ENCODE measurements around the gene PER1. TPM values are rescaled to one million over a fixed set of nuclear protein-coding genes. Genes with fewer than 3 reads are reported as not detected.

PER1 gene
- total RNA-seq, 2 experiments from 2014 or later = 15.4 to 48.0 TPM

DNA sequence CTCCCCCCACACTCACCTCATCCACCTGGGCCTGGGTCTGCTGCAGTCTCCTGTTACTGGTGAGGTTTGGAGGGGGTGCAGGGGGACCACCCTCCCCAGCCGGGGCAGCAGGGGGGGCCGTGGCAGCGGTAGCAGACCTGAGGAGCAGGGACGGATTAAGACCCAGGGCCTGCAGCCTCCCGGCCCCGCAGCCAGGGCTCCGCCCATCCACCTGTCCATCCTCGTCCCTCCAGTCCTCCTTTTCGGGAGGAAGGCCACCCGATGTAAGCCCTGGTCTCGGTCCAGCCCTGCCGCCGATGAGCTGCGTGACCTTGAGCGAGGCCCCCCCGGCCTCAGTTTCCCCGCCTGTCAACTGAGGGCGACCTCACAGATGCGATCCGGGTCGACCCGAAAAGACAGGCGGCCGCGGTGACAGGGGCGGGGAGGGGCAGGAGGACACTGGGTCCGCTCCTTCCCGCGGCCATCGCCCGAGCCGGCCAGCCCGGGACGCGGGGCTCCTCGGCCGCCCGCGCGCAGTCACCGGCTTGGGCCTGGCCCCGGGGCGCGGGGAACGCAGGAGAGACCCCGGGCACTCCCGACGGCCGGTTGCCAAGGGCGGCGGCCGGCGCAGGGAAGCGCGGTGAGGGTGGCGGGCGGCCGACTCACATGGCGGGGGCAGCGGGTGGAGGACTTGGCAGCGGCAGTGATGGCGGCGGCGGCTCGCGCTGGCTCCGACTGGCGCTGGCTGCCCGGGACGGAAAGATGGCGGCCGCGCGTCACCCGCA lies 10.2 kb upstream of the PER1 start, which contains the start of gene VAMP2:
Gene VAMP2 (minus strand): TSS at position 716 of the 764 bp plus-strand sequence. CDS start 69 bp downstream, at position 647.
- Histone ChIP-seq H3K4me3 (ENCODE audit: low read depth, low read length, poor library complexity, severe bottlenecking) (peak within 1 kb of the TSS; percentile 91), H3K9me3 (ENCODE audit: low read length) (no peaks in the 10 kb centered on the region), H4K20me1 (ENCODE audit: insufficient read depth, low read length) (no peaks in the 10 kb centered on the region), H3K36me3 (ENCODE audit: insufficient read depth, low read length) (peaks cover 27% of the 10 kb centered on the region), H3K79me2 (ENCODE audit: insufficient read depth, low read depth, low read length) (peaks cover 14% of the 10 kb centered on the region; the same call in 1 of the 2 replicates), H3K4me1 (ENCODE audit: insufficient read depth, low read length, poor library complexity, severe bottlenecking) (peaks cover 45% of the 10 kb centered on the region), H3K4me2 (ENCODE audit: low read length) (peak within 1 kb of the TSS; percentile 74), H3K27ac (ENCODE audit: low read depth, low read length, poor library complexity, severe bottlenecking) (peak within 1 kb of the TSS; percentile 60), H3K9me2 (ENCODE audit: insufficient read depth, low read length) (no peaks in the 10 kb centered on the region), H2AFZ (ENCODE audit: low read length) (peak within 1 kb of the TSS; percentile 76)
- ChIA-PET CTCF (ENCODE audit: unreplicated experiment) (no interaction called here), POLR2A (no interaction called here)
- TF ChIP-seq CTCF (conservative IDR thresholded peaks at IDR 0.05; ENCODE audit: low read length) (no peak), EZH2phosphoT487 (IDR thresholded peaks at IDR 0.05; ENCODE audit: borderline replicate concordance, low read depth, low read length) (no peak)
- no TSS peak for BruUV-seq (replicated peaks)
- intact Hi-C loops (cut with micrococcal nuclease; ENCODE audit: unreplicated experiment) = no loop called here
- DNase-seq (ENCODE audit: low spot score) = peak; percentile 80

- peaks cover 50% of the 10 kb centered on the region for H3K4me1 ChIP-seq (ENCODE audit: insufficient read depth, low read length, poor library complexity, severe bottlenecking)
- no TSS peak for BruUV-seq (replicated peaks)
- peaks cover 14% of the 10 kb centered on the region; the same call in 1 of the 2 replicates for H3K79me2 ChIP-seq (ENCODE audit: insufficient read depth, low read depth, low read length)
- peak overlapping the region; percentile 60 for H3K27ac ChIP-seq (ENCODE audit: low read depth, low read length, poor library complexity, severe bottlenecking)
- no peak overlapping the region for H2AFZ ChIP-seq (ENCODE audit: low read length)
- intact Hi-C loops (cut with micrococcal nuclease; ENCODE audit: unreplicated experiment) = no loop called here
- peak overlapping the region; percentile 74 for H3K4me2 ChIP-seq (ENCODE audit: low read length)
- ChIA-PET POLR2A (interaction anchor here (0.8 kb wide), 1 partner anchor 11 kb away, joined by 5 read pairs; no protein-coding TSS in a partner anchor), CTCF (ENCODE audit: unreplicated experiment) (no interaction called here)
- H4K20me1 ChIP-seq (ENCODE audit: insufficient read depth, low read length) = no peaks in the 10 kb centered on the region
- DNase-seq (ENCODE audit: low spot score) = no peak
- no peaks in the 10 kb centered on the region for H3K9me3 ChIP-seq (ENCODE audit: low read length)
- TF ChIP-seq CTCF (conservative IDR thresholded peaks at IDR 0.05; ENCODE audit: low read length) (no peak), EZH2phosphoT487 (IDR thresholded peaks at IDR 0.05; ENCODE audit: borderline replicate concordance, low read depth, low read length) (no peak)
- H3K4me3 ChIP-seq (ENCODE audit: low read depth, low read length, poor library complexity, severe bottlenecking) = peak overlapping the region; percentile 91
- peaks cover 27% of the 10 kb centered on the region for H3K36me3 ChIP-seq (ENCODE audit: insufficient read depth, low read length)
- no peaks in the 10 kb centered on the region for H3K9me2 ChIP-seq (ENCODE audit: insufficient read depth, low read length)
Measured at GRCh38 chr17:8161289-8162232, 9.4 kb upstream of the PER1 start.
